KBM-7 (cell line): ENCODE measurements around the gene SBNO2.
"Not testable (repeated sequence)": the region's sequence is repeated elsewhere in the genome, so short reads cannot be mapped to it uniquely, and the experiment has no call there.

Experiments used
- DNase-seq: peaks from one replicate; pipeline ENCODE4 v3.0.0-alpha.2; 2015
- in situ Hi-C: fragments of 300-500 bp; cut with MboI; formaldehyde crosslinking; loops from 2 replicates; pipeline ENCODE4 v1.14.3; 2020; ENCODE audit warnings: low sequenced_read_pairs, low pct_unique_long_range_greater_than_20kb, mixed read lengths

SBNO2 gene

GRCh38 chr19:1208830-1209229 lies 34.8 kb upstream of the SBNO2 start:
- DNase-seq, in situ Hi-C loops: not testable (repeated sequence)

GRCh38 chr19:1206864-1207450 lies 32.9 kb upstream of the SBNO2 start:
- DNase-seq, result no peak
- in situ Hi-C loops, result no loop called here

GRCh38 chr19:1206150-1206863 lies 32.2 kb upstream of the SBNO2 start:
- DNase-seq, result no peak

GRCh38 chr19:1205114-1206099 lies 31.3 kb upstream of the SBNO2 start, which contains the start of gene STK11:
Gene STK11, plus strand, starts transcription at chr19:1205778. Its CDS starts 1,136 bp downstream, at chr19:1206914.
- in situ Hi-C loops, result no loop called here
- peak; percentile 97 for DNase-seq

More at GRCh38 chr19:1206150-1206863, 32.2 kb upstream of the SBNO2 start:
- in situ Hi-C loops, result no loop called here

DNA sequence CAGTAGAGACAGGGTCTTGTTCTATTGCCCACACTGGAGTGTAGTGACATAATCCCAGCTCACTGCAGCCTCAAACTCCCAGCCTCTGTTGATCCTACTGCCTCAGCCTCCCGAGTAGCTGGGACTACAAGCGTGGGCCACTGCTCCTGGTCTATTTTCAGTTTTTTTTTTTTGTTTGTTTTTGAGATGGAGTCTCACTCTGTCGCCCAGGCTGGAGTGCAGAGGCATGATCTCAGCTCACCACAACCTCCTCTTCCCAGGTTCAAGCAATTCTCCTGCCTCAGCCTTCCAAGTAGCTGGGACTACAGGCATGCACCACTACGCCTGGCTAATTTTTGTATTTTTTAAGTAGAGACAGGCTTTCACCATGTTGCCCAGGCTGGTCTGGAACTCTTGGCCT lies 26.5 kb upstream of the SBNO2 start:
- in situ Hi-C loops, DNase-seq: not testable (repeated sequence)

DNA sequence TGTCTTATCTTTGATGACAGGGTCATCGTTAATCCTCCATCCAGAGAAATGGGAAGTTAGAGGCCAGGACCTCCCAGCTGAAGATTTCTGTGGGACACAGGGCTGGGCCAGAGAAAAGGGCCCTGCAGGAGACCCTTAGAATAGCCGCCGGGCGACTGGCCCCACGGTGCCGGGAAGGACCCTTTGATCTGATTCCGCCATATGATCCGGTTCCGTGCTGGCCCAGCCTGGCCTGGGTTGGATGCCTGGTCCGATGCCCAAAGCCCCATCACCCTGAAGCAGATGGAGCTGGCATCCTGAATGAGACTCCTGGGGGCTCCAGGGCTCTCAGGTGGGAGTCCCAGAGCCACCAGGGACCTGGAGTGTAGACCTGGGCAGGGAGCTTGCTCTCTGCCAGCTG lies 25.5 kb upstream of the SBNO2 start:
- in situ Hi-C loops, result no loop called here
- DNase-seq, result no peak

DNA sequence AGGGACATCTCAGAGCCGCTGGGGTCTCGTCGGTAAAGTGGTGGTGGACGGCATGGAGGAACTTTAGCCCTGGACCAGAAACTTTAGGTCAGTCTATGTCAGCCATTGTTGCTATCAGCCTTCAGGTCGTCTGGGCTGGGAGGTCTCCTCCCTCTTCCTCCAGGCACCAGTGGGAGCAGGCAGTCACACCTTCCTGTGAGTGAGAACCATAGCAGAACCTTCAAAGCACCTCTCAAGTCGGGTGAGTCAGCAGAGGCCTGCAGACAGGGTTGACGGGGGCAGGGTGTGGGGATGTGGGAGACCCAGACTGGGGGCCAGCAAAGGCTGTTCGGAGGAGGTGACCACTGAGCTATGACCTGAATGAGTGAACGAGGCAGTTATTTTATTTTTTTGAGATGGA lies 15.4 kb upstream of the SBNO2 start:
- DNase-seq, result no peak
- in situ Hi-C loops, result loop anchor here (10.0 kb wide), 1 partner anchor 65 kb away; no protein-coding TSS in a partner anchor

- no peak for DNase-seq
- in situ Hi-C loops, result loop anchor here (10.0 kb wide), 1 partner anchor 59 kb away; no protein-coding TSS in a partner anchor
These were observed 9.6 kb upstream of the SBNO2 start for GRCh38 chr19:1183543-1184172.

DNA sequence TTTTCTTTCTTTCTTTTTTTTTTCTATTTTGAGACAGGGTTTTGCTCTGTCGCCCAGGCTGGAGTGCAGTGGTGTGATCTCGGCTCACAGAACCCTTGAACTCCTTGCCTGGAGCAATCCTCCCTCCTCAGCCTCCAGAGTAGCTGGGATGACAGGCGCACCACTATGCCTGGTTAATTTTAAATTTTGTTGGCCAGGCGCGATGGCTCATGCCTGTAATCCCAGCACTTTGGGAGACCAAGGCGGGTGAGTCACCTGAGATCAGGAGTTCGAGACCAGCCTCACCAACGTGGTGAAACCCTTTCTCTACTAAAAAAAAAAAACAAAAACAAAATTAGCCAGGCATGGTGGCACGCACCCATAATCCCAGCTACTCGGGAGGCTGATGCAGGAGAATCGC lies 8.7 kb upstream of the SBNO2 start:
- in situ Hi-C loops, result loop anchor here (10.0 kb wide), 1 partner anchor 58 kb away; no protein-coding TSS in a partner anchor

GRCh38 chr19:1182068-1182467 lies 8.0 kb upstream of the SBNO2 start:
- DNase-seq, result no peak
- in situ Hi-C loops, result loop anchor here (10.0 kb wide), 1 partner anchor 57 kb away; no protein-coding TSS in a partner anchor

More for the DNA sequence above, 8.7 kb upstream of the SBNO2 start:
- no peak for DNase-seq

DNA sequence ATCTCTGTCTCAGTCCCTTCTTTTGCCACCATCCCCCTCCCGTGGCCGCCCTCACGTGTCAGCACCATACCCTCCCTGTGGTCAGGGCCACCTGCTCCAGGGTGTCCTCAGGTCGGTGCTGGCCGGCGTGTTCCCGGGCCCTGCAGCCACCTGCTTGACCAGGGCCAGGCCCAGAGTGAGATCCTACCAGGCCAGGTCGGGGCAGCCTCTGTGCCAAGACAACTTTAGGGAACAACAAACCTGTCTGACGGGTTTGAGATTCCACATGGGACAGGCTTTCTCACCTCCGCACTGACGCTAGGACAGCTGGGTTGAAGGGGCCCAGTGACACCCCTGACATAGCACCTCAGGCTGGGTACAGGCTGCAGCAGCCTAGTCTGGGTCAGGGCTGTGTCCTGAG lies 7.5 kb upstream of the SBNO2 start:
- no peak for DNase-seq
- in situ Hi-C loops, result loop anchor here (10.0 kb wide), 1 partner anchor 57 kb away; no protein-coding TSS in a partner anchor

DNA sequence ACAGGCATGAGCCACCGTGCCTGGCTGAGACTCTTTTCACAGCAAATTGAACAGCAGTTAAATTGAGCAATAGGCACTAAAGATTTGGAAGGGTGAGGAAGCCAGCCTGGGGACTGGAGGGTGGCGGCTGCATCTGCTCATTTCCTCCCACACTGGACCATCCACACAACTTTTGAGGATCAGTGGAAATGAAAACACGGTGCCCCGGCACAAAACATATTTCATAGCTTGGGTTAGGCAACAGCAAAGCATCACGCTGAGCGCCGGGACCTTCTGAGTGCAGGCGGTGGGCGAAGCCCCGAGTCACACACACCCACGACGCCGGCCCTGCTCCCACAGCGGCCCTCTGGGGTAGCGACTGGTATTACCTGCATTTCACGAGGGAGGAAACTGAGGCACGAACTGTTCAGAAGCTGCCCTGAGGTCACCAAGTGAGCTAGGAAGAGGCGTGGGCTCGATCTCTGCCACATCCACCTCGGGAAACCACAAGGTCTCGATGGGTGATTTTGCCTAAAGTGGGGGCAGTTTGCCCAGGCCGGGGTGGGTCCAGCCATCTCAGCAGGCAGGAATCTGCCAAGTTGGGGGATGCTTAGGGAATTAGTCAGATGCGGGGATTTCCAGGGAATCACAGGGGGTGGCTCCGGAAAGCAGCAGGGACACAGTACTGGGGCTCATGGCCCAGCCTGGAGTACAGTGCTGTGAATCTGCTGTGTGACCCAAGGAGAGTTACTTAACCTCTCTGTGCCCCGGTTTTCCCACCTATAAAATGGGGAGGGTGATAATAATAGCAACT lies 3.5 kb upstream of the SBNO2 start:
- peak; percentile 29 for DNase-seq

GRCh38 chr19:1173159-1173844 lies 766 bp downstream of the SBNO2 start:
- no peak for DNase-seq

More for the DNA sequence above, 3.5 kb upstream of the SBNO2 start:
- in situ Hi-C loops, result no loop called here

DNA sequence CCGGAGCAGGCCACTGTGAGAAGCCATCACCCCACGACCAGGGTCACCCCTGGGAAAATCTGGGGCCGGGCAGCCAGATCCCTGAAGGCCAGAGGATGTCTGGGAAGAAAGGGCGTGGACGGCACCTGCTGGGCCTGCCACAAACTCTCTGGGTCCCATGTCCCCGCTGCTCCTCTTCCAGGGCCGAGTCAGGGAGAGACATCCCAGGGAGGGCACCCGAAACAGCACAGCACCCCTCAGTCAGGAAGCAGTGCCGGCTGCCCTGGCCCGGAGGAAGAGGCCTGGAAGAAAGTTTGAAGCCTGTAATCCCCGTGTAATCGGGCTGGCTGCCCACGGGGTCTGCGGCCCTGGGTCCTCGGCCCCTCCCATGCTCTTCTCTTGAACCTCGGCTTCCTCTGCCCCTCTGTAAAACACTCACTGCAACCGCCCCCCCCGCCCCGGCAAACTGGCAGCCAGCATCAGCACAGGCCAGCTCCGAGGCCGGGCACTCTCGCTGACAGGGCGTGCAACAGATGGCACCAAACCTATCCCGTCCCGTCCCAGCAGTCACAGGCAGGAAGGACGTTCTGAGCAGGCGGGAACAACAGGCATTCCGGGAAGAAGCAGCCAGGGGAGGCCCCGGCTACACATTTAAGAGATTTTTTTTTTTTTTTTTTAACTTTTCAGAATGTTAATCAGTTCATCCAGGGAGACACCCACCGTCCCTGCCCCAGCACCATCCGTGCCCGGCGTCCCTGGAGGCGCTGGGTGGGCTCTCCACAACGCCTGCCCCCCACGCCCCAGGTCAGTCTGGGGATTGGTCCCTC lies 1.5 kb downstream of the SBNO2 start:
- in situ Hi-C loops, result no loop called here
- peak; percentile 25 for DNase-seq

More at GRCh38 chr19:1173159-1173844, 766 bp downstream of the SBNO2 start:
- in situ Hi-C loops, result no loop called here

DNA sequence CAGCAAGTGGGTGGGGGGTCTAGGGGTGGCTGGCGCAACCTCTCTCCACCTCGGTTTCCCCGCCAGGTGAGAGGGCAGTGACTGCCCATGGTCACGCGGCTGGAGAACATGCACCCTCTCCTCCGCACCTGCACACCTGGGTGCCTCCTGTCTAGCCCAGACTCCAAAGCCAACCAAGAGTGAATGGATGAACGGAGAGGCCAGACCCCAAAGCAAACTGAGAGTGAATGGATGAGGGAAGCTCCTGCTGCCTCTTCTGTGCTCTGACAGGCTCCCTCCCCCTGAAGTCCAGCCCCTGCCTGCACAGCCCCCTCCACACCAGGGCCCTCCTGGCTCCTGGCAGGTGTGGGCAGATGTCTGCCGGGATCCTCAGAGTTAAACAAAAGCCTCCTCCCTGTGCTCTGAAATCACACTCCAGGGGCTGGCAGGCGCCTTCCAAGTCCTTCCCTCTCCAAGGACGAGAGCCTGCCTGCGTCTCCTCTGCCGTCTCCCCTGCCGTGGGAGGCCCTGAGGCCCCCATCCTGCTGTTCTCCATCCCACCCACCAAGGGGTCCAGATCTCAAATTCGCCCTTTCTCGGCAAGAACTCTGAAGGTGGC lies 2.2 kb downstream of the SBNO2 start:
- no peak for DNase-seq
- in situ Hi-C loops, result no loop called here

- no peak for DNase-seq
These were observed 2.9 kb downstream of the SBNO2 start for GRCh38 chr19:1170938-1171754.

More at GRCh38 chr19:1170938-1171754, 2.9 kb downstream of the SBNO2 start:
- in situ Hi-C loops, result no loop called here
